Prostate gland (tissue), 2 donors: ENCODE results near the gene C1orf174.

Experiments used
- CTCF ChIP-seq, 4 experiments: fragments of 200-600 bp in 2 of 4; fragments of 450-650 bp in 2 of 4; sonication (generic) in 2 of 4; IDR thresholded peaks; 1 replicate in 3 of 4; 2 replicates in 1 of 4; pipeline ENCODE4 v1.5.1; 2016 to 2019; ENCODE audit warnings: antibody characterized with exemption in 4 of 4, mild to moderate bottlenecking in 2 of 4, moderate library complexity in 2 of 4
- POLR2AphosphoS5 ChIP-seq: sonication (generic); formaldehyde crosslinking; IDR thresholded peaks from one replicate; pipeline ENCODE4 v1.6.1; 2017; ENCODE audit warnings: antibody characterized with exemption

- TF ChIP-seq POLR2AphosphoS5: peak; percentile 22
- TF ChIP-seq CTCF (IDR thresholded peaks at IDR 0.05): no peak
Measured at GRCh38 chr1:3892748-3893147, 7.3 kb downstream of the C1orf174 start.
